Endodermal cell (in vitro differentiated cells): Measurements from ENCODE around the gene PIP5K1B. TPM values are rescaled to one million over a fixed set of nuclear protein-coding genes. Genes with fewer than 3 reads are reported as not detected.

Experiments
- DNase-seq: peaks from one replicate; pipeline ENCODE4 v3.0.0-alpha.2; 2017
- H3K27ac ChIP-seq: 2 replicates; pipeline ENCODE4 v1.5.1; 2013; ENCODE audit warnings: mild to moderate bottlenecking, low read depth, low read length, moderate library complexity
- H3K27me3 ChIP-seq: 2 replicates; pipeline ENCODE4 v1.6.1; 2013; ENCODE audit warnings: mild to moderate bottlenecking, low read length, moderate library complexity; ENCODE audit not compliant: insufficient read depth, control insufficient read depth, poor library complexity, severe bottlenecking
- H3K36me3 ChIP-seq: 2 replicates; pipeline ENCODE4 v1.7.0; 2013; ENCODE audit warnings: mild to moderate bottlenecking, low read length, moderate library complexity; ENCODE audit not compliant: control insufficient read depth, insufficient read depth
- H3K4me1 ChIP-seq: one replicate; pipeline ENCODE4 v1.7.0; 2013; ENCODE audit warnings: low read length; ENCODE audit not compliant: control insufficient read depth, insufficient read depth
- H3K4me3 ChIP-seq: 2 replicates; pipeline ENCODE4 v1.5.1; 2013; ENCODE audit warnings: mild to moderate bottlenecking, low read length, moderate library complexity
- H3K9ac ChIP-seq: 2 replicates; pipeline ENCODE4 v1.6.1; 2013; ENCODE audit warnings: mild to moderate bottlenecking, low read length, moderate library complexity; ENCODE audit not compliant: poor library complexity, severe bottlenecking; ENCODE audit errors: extremely low read depth
- H3K9me3 ChIP-seq: 2 replicates; pipeline ENCODE4 v1.6.1; 2013; ENCODE audit warnings: mild to moderate bottlenecking, low read length, moderate library complexity; ENCODE audit not compliant: control insufficient read depth
- H3K27ac Mint-ChIP-seq: 2 replicates; pipeline ENCODE4 v1.8.0; 2020; ENCODE audit warnings: mixed read lengths
- H3K27me3 Mint-ChIP-seq: 2 replicates; pipeline ENCODE4 v1.8.0; 2021; ENCODE audit warnings: mild to moderate bottlenecking, mixed read lengths; ENCODE audit not compliant: insufficient read depth
- H3K36me3 Mint-ChIP-seq: 2 replicates; pipeline ENCODE4 v1.8.0; 2020; ENCODE audit warnings: low read depth, mixed read lengths
- H3K4me1 Mint-ChIP-seq: 2 replicates; pipeline ENCODE4 v1.8.0; 2020; ENCODE audit warnings: mixed read lengths
- H3K4me3 Mint-ChIP-seq: 2 replicates; pipeline ENCODE4 v1.8.0; 2020; ENCODE audit warnings: mild to moderate bottlenecking, moderate library complexity, mixed read lengths
- H3K9me3 Mint-ChIP-seq: 2 replicates; pipeline ENCODE4 v1.8.0; 2020; ENCODE audit warnings: mild to moderate bottlenecking, mixed read lengths
- CTCF ChIP-seq: fragments of 200-600 bp; sonication (generic); conservative IDR thresholded peaks from 2 replicates; pipeline ENCODE4 v1.5.0; 2021; ENCODE audit warnings: antibody characterized with exemption, mild to moderate bottlenecking
- WGBS, 2 experiments: methylation state at CpG; one replicate each; pipeline versions ENCODE4 v1.1.5 to v1.1.7; 2013; ENCODE audit warnings: missing lambda C conversion rate in 2 of 2, mixed read lengths in 1 of 2; ENCODE audit not compliant: insufficient coverage in 1 of 2, insufficient read length in 1 of 2; 5-methylcytosine and 5-hydroxymethylcytosine counted together
- total RNA-seq, 2 donors: library from RNA; stranded (reverse); fragmentation: NEBNext Ultra II Directional in 1 of 2; extraction: Animal tissue kit (Norgen Biotek cat#: 25700) in 1 of 2; gene quantifications; 2 replicates in 1 of 2; 3 replicates in 1 of 2; pipeline ENCODE4 v1.2.1, GENCODE V29; 2021

The PIP5K1B gene
- total RNA-seq, 2 donors from 2014 or later: 8.5 to 10.2 TPM

GRCh38 chr9:69040646-69041045 is 335.6 kb downstream of the PIP5K1B start:
- no peak overlapping the region for H3K27ac Mint-ChIP-seq
- peaks cover 11% of the 10 kb centered on the region for H3K36me3 Mint-ChIP-seq
- Histone ChIP-seq H3K27ac (no peak overlapping the region), H3K9me3 (no peaks in the 10 kb centered on the region), H3K4me3 (no peak overlapping the region), H3K4me1 (peaks cover 10% of the 10 kb centered on the region), H3K36me3 (peaks cover 4% of the 10 kb centered on the region), H3K27me3 (no peaks in the 10 kb centered on the region), H3K9ac (no peak overlapping the region)
- H3K9me3 Mint-ChIP-seq: peaks cover 2% of the 10 kb centered on the region
- H3K27me3 Mint-ChIP-seq: no peaks in the 10 kb centered on the region
- H3K4me1 Mint-ChIP-seq: peaks cover 44% of the 10 kb centered on the region
- no peak for DNase-seq
- H3K4me3 Mint-ChIP-seq: no peak overlapping the region
- TF ChIP-seq CTCF: no peak
- 86% methylated on average over 1 of the region's 2 CpGs; no CpG with 5 or more reads in 1 of the 2 experiments for WGBS, 2 experiments

- Histone ChIP-seq H3K27ac (peak overlapping the region; percentile 67), H3K4me1 (peaks cover 12% of the 10 kb centered on the region), H3K36me3 (peaks cover 34% of the 10 kb centered on the region), H3K4me3 (peak overlapping the region; percentile 54), H3K9ac (peak overlapping the region; percentile 42), H3K27me3 (no peaks in the 10 kb centered on the region), H3K9me3 (no peaks in the 10 kb centered on the region)
- WGBS, 2 experiments: 52 to 53% methylated on average over 6 to 8 of the region's 9 CpGs
- DNase-seq: peak; percentile 66
- H3K36me3 Mint-ChIP-seq: peaks cover 32% of the 10 kb centered on the region
- H3K4me1 Mint-ChIP-seq: peaks cover 40% of the 10 kb centered on the region
- TF ChIP-seq CTCF: no peak
- H3K27ac Mint-ChIP-seq: peak overlapping the region; percentile 85
- H3K4me3 Mint-ChIP-seq: peak overlapping the region; percentile 8
- no peaks in the 10 kb centered on the region for H3K27me3 Mint-ChIP-seq
- H3K9me3 Mint-ChIP-seq: peaks cover 2% of the 10 kb centered on the region
Observed at GRCh38 chr9:69044240-69045219, 339.5 kb downstream of the PIP5K1B start.

- no peak overlapping the region for H3K4me3 ChIP-seq
- DNase-seq: no peak
- H3K27ac Mint-ChIP-seq: no peak overlapping the region
- no peaks in the 10 kb centered on the region for H3K27me3 ChIP-seq
- no peak overlapping the region for H3K27ac ChIP-seq
- no peaks in the 10 kb centered on the region for H3K9me3 Mint-ChIP-seq
- no peak for TF ChIP-seq CTCF
- H3K9me3 ChIP-seq: no peaks in the 10 kb centered on the region
- no peak overlapping the region for H3K9ac ChIP-seq
- no peaks in the 10 kb centered on the region for H3K27me3 Mint-ChIP-seq
- peaks cover 26% of the 10 kb centered on the region for H3K36me3 Mint-ChIP-seq
- peaks cover 34% of the 10 kb centered on the region for H3K36me3 ChIP-seq
- H3K4me3 Mint-ChIP-seq: no peak overlapping the region
- H3K4me1 Mint-ChIP-seq: peaks cover 40% of the 10 kb centered on the region
- peaks cover 12% of the 10 kb centered on the region for H3K4me1 ChIP-seq
- 0 to 59% methylated on average over 1 to 4 of the region's 4 CpGs for WGBS, 2 experiments
Observed at GRCh38 chr9:69045821-69046220, 340.8 kb downstream of the PIP5K1B start.
